ENCODE measurements around the gene EMB.
"Not testable (repeated sequence)": the region's sequence is repeated elsewhere in the genome, so short reads cannot be mapped to it uniquely, and the experiment has no call there.

The EMB gene

GRCh38 chr5:50440651-50441492 lies at the start of gene EMB:
EMB (minus strand) TSS chr5:50441288; CDS start chr5:50441151, 137 bp downstream.
- DNase-seq (ENCODE audit: low spot score): peak; percentile 63
- peak; percentile 32 for TF ChIP-seq CTCF (IDR thresholded peaks at IDR 0.05; ENCODE audit: extremely low read depth, missing control alignments)

- not testable (repeated sequence) for DNase-seq (ENCODE audit: low spot score)
Measured at GRCh38 chr5:50489491-50489890, 48.4 kb upstream of the EMB start.

- not testable (repeated sequence) for DNase-seq (ENCODE audit: low spot score)
Measured at GRCh38 chr5:50478790-50479189, 37.7 kb upstream of the EMB start.

GRCh38 chr5:50476549-50476948 lies 35.5 kb upstream of the EMB start:
- peak; percentile 11 for DNase-seq (ENCODE audit: low spot score)
- no peak for TF ChIP-seq CTCF (IDR thresholded peaks at IDR 0.05; ENCODE audit: extremely low read depth, missing control alignments)

- DNase-seq (ENCODE audit: low spot score): not testable (repeated sequence)
Measured at GRCh38 chr5:50465015-50465414, 23.9 kb upstream of the EMB start.

GRCh38 chr5:50463726-50464125 lies 22.6 kb upstream of the EMB start:
- TF ChIP-seq CTCF (IDR thresholded peaks at IDR 0.05; ENCODE audit: extremely low read depth, missing control alignments): no peak
- no peak for DNase-seq (ENCODE audit: low spot score)

GRCh38 chr5:50463047-50463446 lies 22.0 kb upstream of the EMB start:
- DNase-seq (ENCODE audit: low spot score): no peak
- TF ChIP-seq CTCF (IDR thresholded peaks at IDR 0.05; ENCODE audit: extremely low read depth, missing control alignments): no peak

- DNase-seq (ENCODE audit: low spot score): not testable (repeated sequence)
Measured at GRCh38 chr5:50462579-50462978, 21.5 kb upstream of the EMB start.

- DNase-seq (ENCODE audit: low spot score): not testable (repeated sequence)
Measured at GRCh38 chr5:50458372-50458771, 17.3 kb upstream of the EMB start.

GRCh38 chr5:50449241-50449640 lies 8.2 kb upstream of the EMB start:
- not testable (repeated sequence) for DNase-seq (ENCODE audit: low spot score)

GRCh38 chr5:50447941-50448340 lies 6.9 kb upstream of the EMB start:
- DNase-seq (ENCODE audit: low spot score): no peak
- TF ChIP-seq CTCF (IDR thresholded peaks at IDR 0.05; ENCODE audit: extremely low read depth, missing control alignments): no peak
